WTC11 (cell line): Measurements from ENCODE around the gene GET4. TPM values are rescaled to one million over a fixed set of nuclear protein-coding genes. Genes with fewer than 3 reads are reported as not detected.

ENCODE experiments used
- ATAC-seq: fragments of 200-7000 bp; cut with Tn5 transposase; 2 replicates; pipeline ENCODE4 v1.10.0; 2021; ENCODE audit warnings: mild to moderate bottlenecking, moderate library complexity
- CTCF ChIA-PET: fragments of 300-600 bp; sonication (Branson Sonifier 250); formaldehyde crosslinking; loops from one replicate; lab custom pipeline; 2021; ENCODE audit warnings: antibody characterized with exemption; lab: Charles Lee
- POLR2A ChIA-PET: fragments of 350-600 bp; sonication (Branson Sonifier 250); formaldehyde crosslinking; loops from one replicate; lab custom pipeline; 2021; ENCODE audit warnings: antibody characterized with exemption; lab: Charles Lee
- DNase-seq: peaks from one replicate; pipeline ENCODE4 v3.0.0; 2021; ENCODE audit warnings: low spot score
- H3K27ac Mint-ChIP-seq: 2 replicates; pipeline ENCODE4 v1.8.0; 2021; ENCODE audit warnings: mixed read lengths
- H3K27me3 Mint-ChIP-seq: 2 replicates; pipeline ENCODE4 v1.8.0; 2021; ENCODE audit warnings: low read depth, mild to moderate bottlenecking, moderate library complexity, mixed read lengths
- H3K36me3 Mint-ChIP-seq: 2 replicates; pipeline ENCODE4 v1.8.0; 2021; ENCODE audit warnings: mixed read lengths
- H3K4me1 Mint-ChIP-seq: 2 replicates; pipeline ENCODE4 v1.8.0; 2022; ENCODE audit warnings: mixed read lengths
- H3K4me3 Mint-ChIP-seq: 2 replicates; pipeline ENCODE4 v1.8.0; 2021; ENCODE audit warnings: mild to moderate bottlenecking, moderate library complexity, mixed read lengths
- H3K9me3 Mint-ChIP-seq: 2 replicates; pipeline ENCODE4 v1.8.0; 2021; ENCODE audit warnings: mixed read lengths
- AFF4 ChIP-seq: sonication (generic); formaldehyde crosslinking; IDR thresholded peaks from 2 replicates; pipeline ENCODE4 v1.8.1; 2023; ENCODE audit warnings: mild to moderate bottlenecking, missing genetic modification reagents, borderline replicate concordance
- AR ChIP-seq: fragments of 250-450 bp; sonication (Bioruptor Pico); IDR thresholded peaks from 2 replicates; pipeline ENCODE4 v1.9.0; 2021; ENCODE audit warnings: mild to moderate bottlenecking
- ATF1 ChIP-seq: sonication (generic); formaldehyde crosslinking; IDR thresholded peaks from 2 replicates; pipeline ENCODE4 v1.8.1; 2023; ENCODE audit warnings: mild to moderate bottlenecking, moderate library complexity, missing genetic modification reagents
- ETV6 ChIP-seq: sonication (generic); formaldehyde crosslinking; IDR thresholded peaks from 2 replicates; pipeline ENCODE4 v1.8.1; 2022; ENCODE audit warnings: mild to moderate bottlenecking, missing genetic modification reagents
- JUN ChIP-seq: sonication (generic); formaldehyde crosslinking; IDR thresholded peaks from 2 replicates; pipeline ENCODE4 v1.8.0; 2023; ENCODE audit warnings: mild to moderate bottlenecking, missing genetic modification reagents
- MYBL2 ChIP-seq: sonication (generic); formaldehyde crosslinking; IDR thresholded peaks from 2 replicates; pipeline ENCODE4 v1.8.1; 2023; ENCODE audit warnings: mild to moderate bottlenecking, moderate library complexity, missing genetic modification reagents
- NFATC4 ChIP-seq: fragments of 250-450 bp; sonication (Bioruptor Pico); IDR thresholded peaks from 2 replicates; pipeline ENCODE4 v1.9.0; 2021; ENCODE audit warnings: mild to moderate bottlenecking
- NFYB ChIP-seq: sonication (generic); formaldehyde crosslinking; conservative IDR thresholded peaks from 2 replicates; pipeline ENCODE4 v1.8.0; 2022; ENCODE audit warnings: low read depth, missing genetic modification reagents
- PRDM15 ChIP-seq: sonication (generic); formaldehyde crosslinking; IDR thresholded peaks from 2 replicates; pipeline ENCODE4 v1.8.0; 2022; ENCODE audit warnings: missing genetic modification reagents
- RORB ChIP-seq: fragments of 250-450 bp; sonication (Bioruptor Pico); IDR thresholded peaks from 2 replicates; pipeline ENCODE4 v1.9.0; 2021; ENCODE audit warnings: mild to moderate bottlenecking
- SOX15 ChIP-seq: fragments of 250-450 bp; sonication (Bioruptor Pico); IDR thresholded peaks from 2 replicates; pipeline ENCODE4 v1.9.0; 2021; ENCODE audit warnings: mild to moderate bottlenecking
- ZNF317 ChIP-seq: sonication (generic); formaldehyde crosslinking; IDR thresholded peaks from 2 replicates; pipeline ENCODE4 v1.8.1; 2023; ENCODE audit warnings: low read depth, mild to moderate bottlenecking, moderate library complexity, missing genetic modification reagents, borderline replicate concordance
- total RNA-seq: library from RNA; stranded (reverse); gene quantifications from 3 replicates; pipeline ENCODE4 v1.2.3, GENCODE V29; 2021
- TF ChIP-seq, protein P1 (sequence below): fragments of 250-450 bp; sonication (Bioruptor Pico); IDR thresholded peaks from 2 replicates; pipeline ENCODE4 v1.8.0; 2021; ENCODE audit warnings: mild to moderate bottlenecking
- TF ChIP-seq, protein P2 (sequence below): sonication (generic); formaldehyde crosslinking; IDR thresholded peaks from 2 replicates; pipeline ENCODE4 v1.8.1; 2023; ENCODE audit warnings: mild to moderate bottlenecking, missing genetic modification reagents, moderate library complexity

Gene GET4
- total RNA-seq, 1 experiment from 2014 or later: 73.0 TPM

GRCh38 chr7:935874-936385 lies 59.6 kb downstream of the GET4 start:
- no peak for ATAC-seq
- H3K9me3 Mint-ChIP-seq: peaks cover 4% of the 10 kb centered on the region; the same call in 1 of the 2 replicates
- H3K27me3 Mint-ChIP-seq: peaks cover 13% of the 10 kb centered on the region

DNA sequence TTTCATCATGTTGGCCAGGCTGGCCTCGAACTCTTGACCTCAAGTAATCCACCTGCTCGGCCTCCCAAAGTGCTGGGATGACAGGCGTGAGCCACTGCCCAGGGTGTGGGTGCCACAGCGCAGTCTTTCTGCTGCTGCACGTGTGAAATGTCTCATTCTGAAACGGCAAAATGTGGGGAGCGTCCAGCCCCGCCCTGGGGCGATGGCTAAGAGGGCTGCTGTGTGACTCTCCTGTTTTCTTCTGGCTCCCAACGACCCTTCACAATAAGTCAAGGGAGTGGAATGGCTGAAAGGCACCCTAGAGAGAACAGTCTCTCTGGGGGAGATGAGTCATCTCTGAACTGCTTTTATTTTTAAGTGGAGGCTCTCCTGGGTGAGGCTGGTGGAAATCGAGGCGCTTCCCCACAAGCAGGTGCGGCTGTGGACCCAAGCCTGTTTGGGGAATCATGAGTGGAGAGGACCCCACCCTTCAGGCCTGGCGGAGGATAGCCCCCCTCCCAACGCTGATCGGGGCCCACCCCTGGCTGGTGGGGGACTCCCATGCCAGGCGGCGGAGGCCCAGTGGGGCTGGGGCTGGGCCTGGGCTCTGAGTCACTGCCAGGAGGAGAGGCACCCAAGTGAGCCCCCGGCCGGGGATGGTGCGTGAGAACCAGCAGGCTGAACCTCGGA lies 60.2 kb downstream of the GET4 start:
- Mint-ChIP-seq H3K4me1 (no peaks in the 10 kb centered on the region), H3K27ac (0 out of 2 replicates have a peak overlapping the region, but pooled peaks have one; percentile 32), H3K36me3 (no peaks in the 10 kb centered on the region), H3K4me3 (no peak overlapping the region), H3K27me3 (peaks cover 19% of the 10 kb centered on the region), H3K9me3 (peaks cover 4% of the 10 kb centered on the region; the same call in 1 of the 2 replicates)
- ChIA-PET POLR2A (no interaction called here), CTCF (no interaction called here)
- no peak for DNase-seq
- ATAC-seq: no peak
- TF ChIP-seq ATF1 (CRISPR knock-in tag) (no peak), ZNF317 (CRISPR knock-in tag) (no peak), PRDM15 (no peak), NFATC4 (CRISPR knock-in tag) (no peak), ETV6 (CRISPR knock-in tag) (no peak)
- TF ChIP-seq, protein P1, sequence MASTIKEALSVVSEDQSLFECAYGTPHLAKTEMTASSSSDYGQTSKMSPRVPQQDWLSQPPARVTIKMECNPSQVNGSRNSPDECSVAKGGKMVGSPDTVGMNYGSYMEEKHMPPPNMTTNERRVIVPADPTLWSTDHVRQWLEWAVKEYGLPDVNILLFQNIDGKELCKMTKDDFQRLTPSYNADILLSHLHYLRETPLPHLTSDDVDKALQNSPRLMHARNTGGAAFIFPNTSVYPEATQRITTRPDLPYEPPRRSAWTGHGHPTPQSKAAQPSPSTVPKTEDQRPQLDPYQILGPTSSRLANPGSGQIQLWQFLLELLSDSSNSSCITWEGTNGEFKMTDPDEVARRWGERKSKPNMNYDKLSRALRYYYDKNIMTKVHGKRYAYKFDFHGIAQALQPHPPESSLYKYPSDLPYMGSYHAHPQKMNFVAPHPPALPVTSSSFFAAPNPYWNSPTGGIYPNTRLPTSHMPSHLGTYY: no peak
- TF ChIP-seq, protein P2, sequence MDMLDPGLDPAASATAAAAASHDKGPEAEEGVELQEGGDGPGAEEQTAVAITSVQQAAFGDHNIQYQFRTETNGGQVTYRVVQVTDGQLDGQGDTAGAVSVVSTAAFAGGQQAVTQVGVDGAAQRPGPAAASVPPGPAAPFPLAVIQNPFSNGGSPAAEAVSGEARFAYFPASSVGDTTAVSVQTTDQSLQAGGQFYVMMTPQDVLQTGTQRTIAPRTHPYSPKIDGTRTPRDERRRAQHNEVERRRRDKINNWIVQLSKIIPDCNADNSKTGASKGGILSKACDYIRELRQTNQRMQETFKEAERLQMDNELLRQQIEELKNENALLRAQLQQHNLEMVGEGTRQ: no peak

More at GRCh38 chr7:935874-936385, 59.6 kb downstream of the GET4 start:
- H3K4me3 Mint-ChIP-seq: no peak overlapping the region
- 0 out of 2 replicates have a peak overlapping the region, but pooled peaks have one; percentile 32 for H3K27ac Mint-ChIP-seq
- DNase-seq: peak; percentile 10
- no peaks in the 10 kb centered on the region for H3K4me1 Mint-ChIP-seq
- no peaks in the 10 kb centered on the region for H3K36me3 Mint-ChIP-seq
- TF ChIP-seq NFYB (CRISPR knock-in tag) (no peak), AFF4 (CRISPR knock-in tag) (no peak), AR (CRISPR knock-in tag) (no peak), JUN (no peak), MYBL2 (CRISPR knock-in tag) (no peak), RORB (no peak), SOX15 (CRISPR knock-in tag) (no peak), ATF1 (CRISPR knock-in tag) (no peak)
- POLR2A ChIA-PET: no interaction called here
- CTCF ChIA-PET: no interaction called here
